IMR-90 (cell line): ENCODE results near the gene NPC1. TPM values are rescaled to one million over a fixed set of nuclear protein-coding genes. Genes with fewer than 3 reads are reported as not detected.

Experiments used
- ATAC-seq: fragments of 200-7000 bp; cut with Tn5 transposase; 2 replicates; pipeline ENCODE4 v1.9.1; 2020; ENCODE audit warnings: low read depth, mild to moderate bottlenecking, moderate library complexity
- BruUV-seq: library from RNA; stranded (reverse); fragments of 400-500 nt; replicated peaks from 2 replicates; lab custom pipeline; 2021; lab: Mats Ljungman, UMichigan
- CTCF ChIA-PET: fragments of 300-600 bp; formaldehyde crosslinking; extraction: SDS; loops from one replicate; lab custom pipeline; 2021; ENCODE audit warnings: antibody characterized with exemption; lab: Yijun Ruan, JAX
- POLR2A ChIA-PET: fragments of 300-600 bp; sonication (Branson Sonifier 250); formaldehyde crosslinking; loops from one replicate; lab custom pipeline; 2022; ENCODE audit warnings: antibody characterized with exemption; ENCODE audit not compliant: unreplicated experiment; lab: Charles Lee
- DNase-seq: peaks from one replicate; pipeline ENCODE4 v3.0.0; 2013
- H2AFZ ChIP-seq: replicated peaks from 2 replicates; pipeline ENCODE3; 2013; ENCODE audit warnings: low read length, mild to moderate bottlenecking; ENCODE audit not compliant: poor library complexity
- H2AK5ac ChIP-seq: 2 replicates; pipeline ENCODE4 v1.6.1; 2013; ENCODE audit warnings: low read depth, low read length, inconsistent platforms
- H2AK9ac ChIP-seq: replicated peaks from 2 replicates; pipeline ENCODE3; 2013; ENCODE audit warnings: mild to moderate bottlenecking, low read depth, low read length, moderate library complexity; ENCODE audit not compliant: poor library complexity
- H2BK120ac ChIP-seq: 2 replicates; pipeline ENCODE4 v1.6.1; 2013; ENCODE audit warnings: low read depth, low read length, inconsistent platforms
- H2BK15ac ChIP-seq: 3 replicates; pipeline ENCODE4 v1.6.1; 2013; ENCODE audit warnings: low read depth, low read length, inconsistent platforms
- H2BK20ac ChIP-seq: 2 replicates; pipeline ENCODE4 v1.6.1; 2013; ENCODE audit warnings: low read depth, mild to moderate bottlenecking, inconsistent platforms, low read length, moderate library complexity
- H2BK5ac ChIP-seq: 2 replicates; pipeline ENCODE4 v1.6.1; 2013; ENCODE audit warnings: mild to moderate bottlenecking, low read depth, low read length, inconsistent platforms; ENCODE audit not compliant: poor library complexity, severe bottlenecking
- H3K14ac ChIP-seq: replicated peaks from 2 replicates; pipeline ENCODE4 v1.6.1; 2013; ENCODE audit warnings: low read depth, low read length, inconsistent platforms
- H3K18ac ChIP-seq: 2 replicates; pipeline ENCODE4 v1.6.1; 2013; ENCODE audit warnings: low read depth, low read length, control low read depth
- H3K23ac ChIP-seq: 2 replicates; pipeline ENCODE4 v1.6.1; 2013; ENCODE audit warnings: low read depth, low read length, inconsistent platforms
- H3K27ac ChIP-seq: 2 replicates; pipeline ENCODE4 v1.5.1; 2013; ENCODE audit warnings: mild to moderate bottlenecking, control low read depth, low read length; ENCODE audit not compliant: insufficient read depth
- H3K27me3 ChIP-seq: 2 replicates; pipeline ENCODE4 v1.6.1; 2013; ENCODE audit warnings: low read length; ENCODE audit not compliant: control insufficient read depth, insufficient read depth
- H3K36me3 ChIP-seq: 2 replicates; pipeline ENCODE4 v1.6.1; 2013; ENCODE audit warnings: low read length, mixed read lengths; ENCODE audit not compliant: control insufficient read depth, insufficient read depth
- H3K4ac ChIP-seq: 2 replicates; pipeline ENCODE4 v1.6.1; 2013; ENCODE audit warnings: low read depth, low read length, inconsistent platforms
- H3K4me1 ChIP-seq: 2 replicates; pipeline ENCODE4 v1.6.1; 2013; ENCODE audit warnings: low read length, mixed read lengths; ENCODE audit not compliant: control insufficient read depth, insufficient read depth
- H3K4me2 ChIP-seq: 2 replicates; pipeline ENCODE4 v1.6.1; 2013; ENCODE audit warnings: low read depth, mild to moderate bottlenecking, control low read depth, low read length, moderate library complexity
- H3K4me3 ChIP-seq: 2 replicates; pipeline ENCODE4 v1.5.1; 2013; ENCODE audit warnings: low read depth, mild to moderate bottlenecking, control low read depth, low read length, moderate library complexity; ENCODE audit not compliant: insufficient read depth
- H3K56ac ChIP-seq: 2 replicates; pipeline ENCODE4 v1.6.1; 2013; ENCODE audit warnings: low read length, inconsistent platforms; ENCODE audit not compliant: insufficient read depth; ENCODE audit errors: extremely low read depth
- H3K79me1 ChIP-seq, 2 experiments: 2 replicates each; pipeline ENCODE4 v1.6.1; 2013; ENCODE audit warnings: low read length in 2 of 2, inconsistent platforms in 1 of 2, low read depth in 1 of 2
- H3K9ac ChIP-seq: 2 replicates; pipeline ENCODE4 v1.6.1; 2013; ENCODE audit warnings: low read depth, low read length, control low read depth
- H3K9me1 ChIP-seq: 2 replicates; pipeline ENCODE4 v1.6.1; 2013; ENCODE audit warnings: low read length, inconsistent platforms; ENCODE audit not compliant: insufficient read depth
- H3K9me3 ChIP-seq: 2 replicates; pipeline ENCODE4 v1.6.1; 2013; ENCODE audit warnings: low read length; ENCODE audit not compliant: control insufficient read depth, insufficient read depth
- H4K20me1 ChIP-seq: 2 replicates; pipeline ENCODE4 v1.6.1; 2013; ENCODE audit warnings: low read length, inconsistent platforms; ENCODE audit not compliant: insufficient read depth
- H4K5ac ChIP-seq: 2 replicates; pipeline ENCODE4 v1.6.1; 2013; ENCODE audit warnings: mild to moderate bottlenecking, low read depth, low read length, control low read depth
- H4K8ac ChIP-seq, 2 experiments: 2 replicates each; pipeline ENCODE4 v1.6.1; 2013; ENCODE audit warnings: low read depth in 2 of 2, low read length in 2 of 2, control low read depth in 1 of 2, inconsistent platforms in 1 of 2
- H4K91ac ChIP-seq: 2 replicates; pipeline ENCODE4 v1.6.1; 2013; ENCODE audit warnings: low read depth, low read length, inconsistent platforms; ENCODE audit not compliant: insufficient read depth
- BHLHE40 ChIP-seq: fragments of 150-350 bp; IDR thresholded peaks from 2 replicates; pipeline ENCODE4 v1.6.1; 2016; ENCODE audit warnings: mild to moderate bottlenecking, low read depth, low read length
- CEBPB ChIP-seq: IDR thresholded peaks from 2 replicates; pipeline ENCODE4 v1.6.1; 2012; ENCODE audit warnings: low read depth, low read length, improper control_type of control experiment
- CHD1 ChIP-seq: IDR thresholded peaks from 2 replicates; pipeline ENCODE4 v1.6.1; 2012; ENCODE audit warnings: low read depth, low read length, improper control_type of control experiment
- FOS ChIP-seq: fragments of 150-350 bp; IDR thresholded peaks from 2 replicates; pipeline ENCODE4 v1.6.1; 2016; ENCODE audit warnings: low read depth, low read length
- MAFK ChIP-seq: IDR thresholded peaks from 2 replicates; pipeline ENCODE4 v1.6.1; 2012; ENCODE audit warnings: low read depth, low read length, improper control_type of control experiment
- MAZ ChIP-seq: IDR thresholded peaks from 2 replicates; pipeline ENCODE4 v1.6.1; 2012; ENCODE audit warnings: low read depth, mild to moderate bottlenecking, low read length, improper control_type of control experiment, moderate library complexity, borderline replicate concordance
- MXI1 ChIP-seq: IDR thresholded peaks from 2 replicates; pipeline ENCODE4 v1.6.1; 2012; ENCODE audit warnings: low read depth, mild to moderate bottlenecking, low read length, moderate library complexity, borderline replicate concordance
- NFE2L2 ChIP-seq: fragments of 150-350 bp; IDR thresholded peaks from 2 replicates; pipeline ENCODE4 v1.6.1; 2016; ENCODE audit warnings: low read depth, mild to moderate bottlenecking, low read length
- POLR2A ChIP-seq: IDR thresholded peaks from 2 replicates; pipeline ENCODE4 v1.6.1; 2012; ENCODE audit warnings: mild to moderate bottlenecking, low read depth, low read length
- RAD21 ChIP-seq: IDR thresholded peaks from 2 replicates; pipeline ENCODE4 v1.6.1; 2012; ENCODE audit warnings: low read length, improper control_type of control experiment
- RCOR1 ChIP-seq: IDR thresholded peaks from 2 replicates; pipeline ENCODE4 v1.6.1; 2012; ENCODE audit warnings: mild to moderate bottlenecking, low read length, improper control_type of control experiment; ENCODE audit not compliant: insufficient replicate concordance
- RFX5 ChIP-seq: IDR thresholded peaks from 2 replicates; pipeline ENCODE4 v1.8.0; 2012; ENCODE audit warnings: low read depth, mild to moderate bottlenecking, low read length, moderate library complexity
- SMC3 ChIP-seq: fragments of 150-350 bp; IDR thresholded peaks from 2 replicates; pipeline ENCODE4 v1.6.1; 2016; ENCODE audit warnings: low read depth, mild to moderate bottlenecking, antibody characterized with exemption, low read length, moderate library complexity
- WGBS, 2 experiments: methylation state at CpG; one replicate each; pipeline versions ENCODE4 v1.1.5 to v1.1.7; 2013; ENCODE audit warnings: missing lambda C conversion rate in 2 of 2; ENCODE audit not compliant: insufficient read length in 1 of 2; ENCODE audit errors: extremely low coverage in 2 of 2; 5-methylcytosine and 5-hydroxymethylcytosine counted together
- dilution Hi-C: fragments of 300-500 bp; cut with HindIII; formaldehyde crosslinking; loops from one replicate; pipeline ENCODE4 v1.14.3; 2018; ENCODE audit warnings: low sequenced_read_pairs; ENCODE audit not compliant: unreplicated experiment
- in situ Hi-C: fragments of 300-500 bp; cut with MboI; formaldehyde crosslinking; loops from 3 replicates; pipeline ENCODE4 v1.14.3; 2019; ENCODE audit warnings: low sequenced_read_pairs, inconsistent platforms, mixed read lengths
- intact Hi-C: fragments of 100-400 bp; cut with micrococcal nuclease; formaldehyde crosslinking; loops from 2 replicates; pipeline ENCODE4 v1.10.0; 2022
- polyA plus RNA-seq, 3 experiments: library from polyadenylated mRNA; depleted of rRNA; stranded (reverse); fragments of >200 nt; gene quantifications; 2 replicates each; pipeline ENCODE4 v1.2.3, GENCODE V29; 2012; ENCODE audit warnings: low replicate concordance in 1 of 3
- total RNA-seq: library from RNA; depleted of rRNA; stranded (reverse); fragments of >200 nt; gene quantifications from 2 replicates; pipeline ENCODE4 v1.2.3, GENCODE V29; 2012
- TF ChIP-seq, protein P1 (sequence below): fragments of 150-350 bp; IDR thresholded peaks from 2 replicates; pipeline ENCODE4 v1.6.1; 2016; ENCODE audit warnings: low read depth, mild to moderate bottlenecking, low read length, moderate library complexity, borderline replicate concordance
- TF ChIP-seq, protein P2 (sequence below): conservative IDR thresholded peaks from 2 replicates; pipeline ENCODE4 v1.5.1; 2012; ENCODE audit warnings: mild to moderate bottlenecking, low read depth, low read length, improper control_type of control experiment

The NPC1 gene
- total and polyA plus RNA-seq, 2 of the 4 experiments (the other 2 are of a cell fraction) = 7.5 to 7.9 TPM

DNA sequence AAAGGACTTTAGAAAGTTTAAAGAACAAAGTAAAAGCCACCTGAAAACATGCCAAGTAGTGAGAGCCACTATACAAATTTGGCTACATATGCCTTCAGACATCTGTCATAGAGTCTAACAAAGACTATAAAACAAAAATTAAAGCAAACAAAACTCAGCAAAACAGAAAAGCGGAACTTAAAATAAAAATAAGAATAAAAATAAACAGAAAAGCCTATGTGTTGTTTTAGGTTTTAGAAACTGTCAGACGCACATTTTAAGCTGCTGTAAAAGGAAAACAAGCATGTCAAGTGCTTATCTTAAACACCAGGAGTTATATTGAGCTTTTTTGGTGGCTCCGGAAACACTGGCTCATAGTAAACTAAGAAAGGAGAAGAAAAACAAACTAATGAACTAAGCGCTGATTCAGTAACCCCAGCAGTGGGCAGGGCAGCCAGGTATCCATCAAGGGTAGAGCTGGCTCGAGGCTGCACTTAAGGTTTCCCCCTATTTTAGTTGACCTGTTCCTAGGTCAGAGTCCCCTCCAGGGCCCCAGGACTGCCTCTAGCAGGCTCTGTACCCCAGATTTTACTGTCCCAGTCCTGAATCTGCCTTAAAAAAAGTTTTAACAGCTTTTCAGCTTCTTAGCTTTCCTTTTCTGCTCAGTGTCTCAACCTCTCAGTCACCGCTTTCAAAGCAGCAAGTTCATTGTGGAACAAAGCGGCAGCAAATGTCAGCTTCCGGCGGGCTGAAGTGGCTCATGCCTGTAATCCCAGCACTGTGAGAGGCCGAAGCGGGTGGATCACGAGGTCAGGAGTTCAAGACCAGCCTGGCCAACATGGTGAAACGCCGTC is 98.4 kb downstream of the NPC1 start:
- DNase-seq (peak; percentile 33), ATAC-seq (peak; percentile 81)
- no peak overlapping the region for H2BK120ac ChIP-seq
- H4K91ac ChIP-seq = no peak overlapping the region
- no peak overlapping the region for H3K4me3 ChIP-seq
- peaks cover 4% of the 10 kb centered on the region for H3K36me3 ChIP-seq
- intact Hi-C loops = no loop called here
- peaks cover 5% of the 10 kb centered on the region; the same call in 1 of the 2 replicates for H3K4me1 ChIP-seq
- BruUV-seq = no TSS peak
- H3K79me1 ChIP-seq = no peaks in the 10 kb centered on the region
- no peak overlapping the region for H3K4ac ChIP-seq
- in situ Hi-C loops = no loop called here
- no peak overlapping the region for H2AK9ac ChIP-seq
- H3K9me3 ChIP-seq = 0 out of 2 replicates have a peak, but pooled peaks cover 2% of the 10 kb centered on the region
- H2AK5ac ChIP-seq = no peak overlapping the region
- no peaks in the 10 kb centered on the region for H3K9me1 ChIP-seq
- no peak overlapping the region for H2BK5ac ChIP-seq
- H3K14ac ChIP-seq = no peak overlapping the region
- dilution Hi-C loops = no loop called here
- no peaks in the 10 kb centered on the region for H4K20me1 ChIP-seq
- no peak overlapping the region for H3K56ac ChIP-seq
- no peak overlapping the region for H4K5ac ChIP-seq
- 43% methylated on average over 6 of the region's 14 CpGs; no CpG with 5 or more reads in 1 of the 2 experiments for WGBS, 2 experiments
- ChIA-PET CTCF (interaction anchor here (1.0 to 1.2 kb wide), 2 partner anchors 10 to 20 kb away, joined by 3 to 6 read pairs; no protein-coding TSS in a partner anchor), POLR2A (no interaction called here)
- H3K23ac ChIP-seq = no peak overlapping the region
- H2BK20ac ChIP-seq = no peak overlapping the region
- H4K8ac ChIP-seq = no peak overlapping the region; a peak in 1 of 4 replicates
- peak overlapping the region; percentile 72 for H3K4me2 ChIP-seq
- no peaks in the 10 kb centered on the region for H3K27me3 ChIP-seq
- H2AFZ ChIP-seq = peak overlapping the region; percentile 24
- no peak overlapping the region for H2BK15ac ChIP-seq
- no peak overlapping the region for H3K18ac ChIP-seq
- peak overlapping the region; percentile 9; the same call in 1 of the 2 replicates for H3K9ac ChIP-seq
- no peak overlapping the region for H3K27ac ChIP-seq
- TF ChIP-seq, protein P1, sequence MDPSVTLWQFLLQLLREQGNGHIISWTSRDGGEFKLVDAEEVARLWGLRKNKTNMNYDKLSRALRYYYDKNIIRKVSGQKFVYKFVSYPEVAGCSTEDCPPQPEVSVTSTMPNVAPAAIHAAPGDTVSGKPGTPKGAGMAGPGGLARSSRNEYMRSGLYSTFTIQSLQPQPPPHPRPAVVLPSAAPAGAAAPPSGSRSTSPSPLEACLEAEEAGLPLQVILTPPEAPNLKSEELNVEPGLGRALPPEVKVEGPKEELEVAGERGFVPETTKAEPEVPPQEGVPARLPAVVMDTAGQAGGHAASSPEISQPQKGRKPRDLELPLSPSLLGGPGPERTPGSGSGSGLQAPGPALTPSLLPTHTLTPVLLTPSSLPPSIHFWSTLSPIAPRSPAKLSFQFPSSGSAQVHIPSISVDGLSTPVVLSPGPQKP = no peak
- no peak for TF ChIP-seq RCOR1
- TF ChIP-seq CHD1 = no peak
- TF ChIP-seq RFX5 = no peak
- no peak for TF ChIP-seq BHLHE40
- no peak for TF ChIP-seq FOS
- TF ChIP-seq MAFK = no peak
- TF ChIP-seq CEBPB = no peak
- no peak for TF ChIP-seq NFE2L2
- TF ChIP-seq POLR2A = no peak
- no peak for TF ChIP-seq RAD21
- no peak for TF ChIP-seq MAZ
- no peak for TF ChIP-seq SMC3
- TF ChIP-seq MXI1 = no peak
- TF ChIP-seq, protein P2, sequence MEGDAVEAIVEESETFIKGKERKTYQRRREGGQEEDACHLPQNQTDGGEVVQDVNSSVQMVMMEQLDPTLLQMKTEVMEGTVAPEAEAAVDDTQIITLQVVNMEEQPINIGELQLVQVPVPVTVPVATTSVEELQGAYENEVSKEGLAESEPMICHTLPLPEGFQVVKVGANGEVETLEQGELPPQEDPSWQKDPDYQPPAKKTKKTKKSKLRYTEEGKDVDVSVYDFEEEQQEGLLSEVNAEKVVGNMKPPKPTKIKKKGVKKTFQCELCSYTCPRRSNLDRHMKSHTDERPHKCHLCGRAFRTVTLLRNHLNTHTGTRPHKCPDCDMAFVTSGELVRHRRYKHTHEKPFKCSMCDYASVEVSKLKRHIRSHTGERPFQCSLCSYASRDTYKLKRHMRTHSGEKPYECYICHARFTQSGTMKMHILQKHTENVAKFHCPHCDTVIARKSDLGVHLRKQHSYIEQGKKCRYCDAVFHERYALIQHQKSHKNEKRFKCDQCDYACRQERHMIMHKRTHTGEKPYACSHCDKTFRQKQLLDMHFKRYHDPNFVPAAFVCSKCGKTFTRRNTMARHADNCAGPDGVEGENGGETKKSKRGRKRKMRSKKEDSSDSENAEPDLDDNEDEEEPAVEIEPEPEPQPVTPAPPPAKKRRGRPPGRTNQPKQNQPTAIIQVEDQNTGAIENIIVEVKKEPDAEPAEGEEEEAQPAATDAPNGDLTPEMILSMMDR = no peak
